Dedifferentiated amniotic fluid mesenchymal stem cell (primary cell): Measurements from ENCODE around the gene ARMH4.

Experiments
- DNase-seq: peaks from one replicate; pipeline ENCODE4 v3.0.0-alpha.2; 2016; ENCODE audit errors: extremely low spot score

Gene ARMH4

GRCh38 chr14:58055497-58056010 lies 96.5 kb downstream of the ARMH4 start:
- no peak for DNase-seq

DNA sequence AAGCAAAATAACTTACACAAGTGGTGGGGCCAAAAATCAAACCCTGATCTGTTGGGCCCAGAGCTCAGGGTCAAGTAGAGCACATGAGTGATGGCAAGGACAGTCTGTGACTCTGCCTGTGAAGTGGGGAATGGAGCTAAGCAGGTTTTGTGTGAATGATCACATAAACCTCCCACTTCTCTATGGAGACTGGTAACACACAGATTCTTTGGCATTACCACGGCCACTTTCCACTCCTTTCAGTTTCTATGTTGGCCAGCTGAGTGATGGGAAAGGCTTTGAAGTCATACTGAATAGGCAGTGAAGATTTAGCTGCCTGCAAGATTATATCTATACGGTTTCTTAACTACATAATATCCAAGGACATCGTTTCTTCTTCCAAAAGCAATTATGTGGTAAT lies 97.9 kb downstream of the ARMH4 start:
- no peak for DNase-seq

GRCh38 chr14:58048219-58048618 lies 103.8 kb downstream of the ARMH4 start:
- no peak for DNase-seq

- no peak for DNase-seq
Observed at GRCh38 chr14:58027904-58028303, 124.1 kb downstream of the ARMH4 start.

DNA sequence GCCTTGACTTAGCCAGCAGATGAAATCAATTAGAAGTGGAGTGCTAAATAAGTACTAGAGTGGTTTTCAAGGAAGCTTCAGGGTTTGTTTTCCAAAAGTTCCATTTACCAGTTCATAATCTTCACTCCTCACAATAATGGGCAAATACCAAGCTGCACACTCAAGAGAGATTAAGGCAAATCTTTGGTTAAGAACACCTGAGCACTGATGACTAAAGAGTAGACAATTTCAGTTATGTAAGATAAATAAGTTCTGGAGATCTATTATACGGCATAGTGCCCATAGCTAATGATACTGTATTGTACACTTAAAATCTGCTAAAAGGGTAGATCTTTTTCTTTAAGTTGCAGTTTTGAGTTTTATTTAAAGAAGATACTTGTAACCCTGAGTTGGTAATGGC lies 125.0 kb downstream of the ARMH4 start:
- DNase-seq: no peak

DNA sequence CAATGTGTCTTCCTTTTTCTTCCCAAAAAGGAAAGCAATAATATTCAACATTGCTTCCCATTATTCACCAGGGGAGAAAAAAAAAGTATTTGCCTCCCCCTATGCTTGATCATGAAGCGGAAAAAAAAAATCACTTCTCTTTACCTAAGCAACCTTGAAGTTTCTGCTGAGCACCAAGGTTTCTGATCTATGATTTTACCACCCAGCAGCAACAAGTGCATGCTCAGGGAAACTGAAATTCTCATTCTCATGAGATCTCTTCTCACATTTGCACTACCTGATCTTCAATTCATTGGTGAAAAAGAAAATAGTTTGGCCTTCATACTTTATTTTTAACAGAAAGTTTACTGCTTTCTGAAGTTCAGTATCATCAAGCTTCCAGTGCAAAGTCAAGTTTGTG lies 125.8 kb downstream of the ARMH4 start:
- DNase-seq: no peak

DNA sequence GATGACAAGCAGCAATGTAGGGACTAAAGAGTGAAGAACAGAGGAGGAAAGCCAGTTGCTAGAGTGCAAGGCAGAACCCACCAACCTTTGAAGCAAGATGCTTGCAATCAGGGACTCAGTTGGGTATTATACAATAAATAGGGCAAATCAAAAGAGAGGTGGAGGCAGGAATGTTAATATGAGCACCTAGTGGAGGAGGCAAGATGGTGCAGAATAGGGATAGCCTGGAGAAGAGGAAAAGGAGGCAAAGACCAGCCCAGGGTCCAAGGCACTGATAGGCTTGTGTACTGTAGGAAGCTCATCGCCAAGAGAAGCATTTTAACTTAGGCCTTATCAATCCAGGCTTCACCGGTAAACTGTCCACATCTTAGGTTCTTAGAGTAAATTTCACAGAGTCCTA lies 137.2 kb downstream of the ARMH4 start:
- DNase-seq: no peak

- DNase-seq: no peak
Observed at GRCh38 chr14:58002618-58003017, 149.4 kb downstream of the ARMH4 start.

DNA sequence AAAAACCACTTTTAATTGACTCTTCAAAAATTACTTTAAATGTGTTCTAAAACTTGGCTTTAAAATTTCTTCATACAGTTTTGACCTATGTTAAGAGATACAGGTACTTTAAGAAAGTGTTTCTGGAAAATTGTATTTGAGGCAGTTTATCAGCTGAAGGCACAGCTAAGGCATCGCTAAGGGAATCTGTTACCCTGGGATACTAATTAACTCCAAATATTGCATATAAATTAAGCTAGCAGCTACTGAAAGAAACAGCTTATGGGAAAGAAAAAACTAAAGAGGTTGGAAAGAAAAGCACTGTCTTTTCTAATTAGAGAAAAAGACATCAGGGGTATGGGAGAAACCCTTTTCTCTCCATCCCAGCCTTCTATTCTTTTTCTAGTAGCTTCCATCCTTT lies 152.0 kb downstream of the ARMH4 start:
- no peak for DNase-seq

DNA sequence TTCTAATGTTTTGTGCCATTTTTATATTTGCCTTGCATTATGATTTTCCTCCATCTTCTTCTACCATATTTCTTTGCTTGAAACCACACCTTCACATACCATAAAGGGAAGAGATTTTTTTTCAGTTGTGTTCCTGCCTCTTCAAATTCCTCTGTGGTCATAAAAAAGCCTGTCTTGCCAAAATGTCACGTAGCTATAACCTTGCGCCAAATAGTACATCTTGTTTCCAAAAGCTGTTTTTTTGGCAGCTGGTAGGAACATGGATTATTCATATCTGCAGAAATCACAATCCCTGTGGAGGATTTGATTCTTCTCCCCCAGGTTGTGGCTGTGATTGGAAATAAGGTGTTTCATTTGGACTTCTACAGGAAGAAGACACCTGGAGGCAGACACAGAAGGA lies 152.5 kb downstream of the ARMH4 start:
- no peak for DNase-seq

DNA sequence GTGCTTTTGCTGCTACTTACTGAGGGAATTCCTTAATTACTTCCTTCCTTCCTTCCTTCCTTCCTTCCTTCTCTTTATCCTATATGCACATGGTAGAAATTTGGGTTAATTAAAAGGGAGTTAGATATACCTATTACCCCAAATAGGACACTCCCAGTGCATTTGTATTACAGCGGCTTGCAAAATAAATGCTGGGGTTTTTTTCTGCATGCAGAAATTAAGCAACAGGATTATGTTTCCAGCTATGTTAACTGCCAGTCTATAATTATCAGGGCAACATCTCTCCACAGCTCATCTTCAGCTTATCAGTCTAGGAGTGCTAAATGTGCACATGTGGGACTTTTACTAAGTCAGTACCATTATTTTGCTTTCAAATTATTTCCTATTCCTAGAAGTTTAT lies 153.2 kb downstream of the ARMH4 start:
- no peak for DNase-seq

DNA sequence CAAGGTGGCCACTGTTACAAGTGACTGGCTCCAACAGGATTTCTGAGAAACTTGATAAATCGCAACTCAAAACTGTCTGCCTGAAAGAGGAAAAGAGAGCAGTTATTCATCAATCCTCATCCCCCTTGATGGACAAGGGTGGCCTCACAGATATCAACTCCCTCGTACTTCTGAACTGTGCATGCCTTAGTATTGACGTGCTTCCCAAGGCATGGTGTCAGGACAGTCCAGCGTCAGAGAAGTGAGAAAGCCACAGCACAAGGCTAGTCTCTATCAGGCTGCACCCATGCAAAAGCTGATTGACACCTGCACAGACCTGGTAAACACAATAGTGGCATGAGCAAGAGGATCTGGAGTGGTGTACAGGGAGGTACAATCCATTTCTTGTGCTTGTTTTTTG lies 160.7 kb downstream of the ARMH4 start:
- DNase-seq: no peak

- DNase-seq: no peak
Observed at GRCh38 chr14:57988445-57988844, 163.6 kb downstream of the ARMH4 start.

GRCh38 chr14:57987596-57988300 lies 164.3 kb downstream of the ARMH4 start:
- DNase-seq: no peak

GRCh38 chr14:57987051-57987450 lies 165.0 kb downstream of the ARMH4 start:
- no peak for DNase-seq

DNA sequence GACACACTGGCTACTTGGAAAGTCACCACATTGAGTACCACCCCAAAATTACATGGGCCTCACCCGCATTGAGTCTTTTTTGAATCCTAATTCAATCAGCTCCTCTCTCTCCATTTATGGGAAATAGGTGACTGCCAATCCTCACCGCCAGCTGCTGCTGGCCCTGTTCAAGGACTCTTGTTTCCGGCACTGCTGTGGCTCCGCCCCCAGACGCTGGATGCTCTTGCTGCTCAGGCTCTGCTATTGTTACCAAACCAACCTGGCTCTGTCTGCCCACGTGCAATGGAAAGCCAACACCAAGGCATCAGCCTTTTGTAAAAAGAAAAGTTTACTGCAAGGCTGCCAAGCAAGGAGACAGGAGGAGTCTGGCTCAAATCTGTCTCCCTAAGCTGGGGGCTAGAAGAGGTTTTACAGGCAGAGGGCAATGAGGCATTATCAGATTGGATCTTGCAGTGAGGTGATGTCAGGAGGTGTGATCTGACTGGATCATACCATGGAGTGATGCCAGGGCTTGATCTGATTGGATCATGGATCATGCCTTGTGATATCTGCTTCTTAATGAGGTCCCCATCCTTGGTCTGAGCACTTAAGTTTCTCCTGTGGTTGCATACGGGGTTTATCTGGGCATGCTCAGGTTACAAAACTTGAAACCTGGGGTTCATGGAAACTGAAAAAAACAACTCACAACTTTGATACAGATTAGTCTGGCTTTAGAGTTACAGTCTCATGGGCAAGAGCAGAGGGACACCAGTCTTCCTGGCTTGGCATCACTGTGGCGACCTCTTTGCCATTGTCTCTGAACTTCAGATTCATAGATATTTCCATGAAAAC lies 169.0 kb downstream of the ARMH4 start:
- no peak for DNase-seq

- no peak for DNase-seq
Observed at GRCh38 chr14:57981817-57982560, 170.0 kb downstream of the ARMH4 start.

- DNase-seq: no peak
Observed at GRCh38 chr14:57979376-57980048, 172.5 kb downstream of the ARMH4 start.

DNA sequence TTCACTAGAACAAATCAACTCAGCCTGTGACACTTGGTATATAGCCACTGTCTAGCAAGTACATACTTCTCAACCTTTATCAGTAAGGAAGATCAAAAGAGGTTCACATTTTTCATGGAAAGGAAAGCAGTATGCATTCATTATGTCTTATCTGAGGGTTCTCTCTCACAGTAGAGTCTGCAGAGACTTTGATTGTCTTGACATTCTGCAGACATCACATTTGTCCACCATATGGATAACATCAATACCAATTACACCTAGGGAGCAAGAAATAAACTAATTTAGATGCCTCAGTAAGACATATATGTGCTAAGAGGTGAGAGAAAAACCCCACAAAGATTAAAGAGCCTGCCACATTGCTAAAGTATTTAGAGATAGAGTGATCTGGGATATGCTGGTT lies 175.3 kb downstream of the ARMH4 start:
- no peak for DNase-seq

GRCh38 chr14:57974896-57975295 lies 177.1 kb downstream of the ARMH4 start:
- no peak for DNase-seq

DNA sequence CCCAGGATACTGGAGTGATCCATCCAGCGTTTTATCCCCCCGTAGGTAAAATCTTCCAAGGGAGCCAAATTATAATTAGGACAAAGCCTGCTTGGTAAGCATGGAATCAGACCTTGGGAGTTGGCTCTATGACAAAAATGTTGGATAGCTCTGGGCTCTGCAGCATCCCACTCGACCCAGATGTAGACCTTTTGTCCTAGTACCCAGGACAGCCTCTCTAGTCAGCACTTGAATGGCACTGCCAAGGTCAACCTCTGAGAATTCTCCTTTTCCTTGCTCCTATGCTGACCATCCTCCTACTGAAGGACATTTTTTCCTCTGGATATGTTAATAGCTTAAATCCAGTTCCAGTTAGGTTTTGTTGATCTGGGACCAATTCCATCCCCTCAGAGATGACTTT lies 181.4 kb downstream of the ARMH4 start:
- no peak for DNase-seq

DNA sequence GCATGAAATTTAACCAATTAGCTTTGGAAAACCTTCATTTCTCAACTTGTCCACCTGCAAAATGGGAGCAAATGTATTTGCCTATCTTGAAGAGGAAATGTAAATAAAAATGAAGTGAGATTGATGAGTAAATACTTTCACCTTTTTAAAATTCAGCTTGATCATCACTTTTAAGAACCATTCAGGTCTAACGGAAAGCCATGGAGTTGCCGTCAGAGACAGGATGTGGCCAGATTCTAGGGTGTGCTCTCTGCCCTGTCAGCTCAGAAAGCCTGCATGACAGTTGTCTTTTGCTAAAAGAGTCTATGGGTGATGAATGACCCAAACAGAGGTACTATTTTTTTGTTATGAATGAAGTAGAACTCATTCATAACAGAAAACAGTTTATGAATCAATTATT lies 181.8 kb downstream of the ARMH4 start:
- no peak for DNase-seq
